Globus pallidus (tissue), 1 donor: ENCODE data around the gene SH3RF3.

Experiments used
- DNase-seq: peaks from one replicate; pipeline ENCODE4 v3.0.0-alpha.2; 2015; ENCODE audit warnings: low spot score

SH3RF3 gene

GRCh38 chr2:109476641-109477441 is 347.8 kb downstream of the SH3RF3 start:
- no peak for DNase-seq

GRCh38 chr2:109478906-109479493 is 350.0 kb downstream of the SH3RF3 start:
- DNase-seq: no peak

GRCh38 chr2:109479804-109480203 is 350.8 kb downstream of the SH3RF3 start:
- DNase-seq: no peak

DNA sequence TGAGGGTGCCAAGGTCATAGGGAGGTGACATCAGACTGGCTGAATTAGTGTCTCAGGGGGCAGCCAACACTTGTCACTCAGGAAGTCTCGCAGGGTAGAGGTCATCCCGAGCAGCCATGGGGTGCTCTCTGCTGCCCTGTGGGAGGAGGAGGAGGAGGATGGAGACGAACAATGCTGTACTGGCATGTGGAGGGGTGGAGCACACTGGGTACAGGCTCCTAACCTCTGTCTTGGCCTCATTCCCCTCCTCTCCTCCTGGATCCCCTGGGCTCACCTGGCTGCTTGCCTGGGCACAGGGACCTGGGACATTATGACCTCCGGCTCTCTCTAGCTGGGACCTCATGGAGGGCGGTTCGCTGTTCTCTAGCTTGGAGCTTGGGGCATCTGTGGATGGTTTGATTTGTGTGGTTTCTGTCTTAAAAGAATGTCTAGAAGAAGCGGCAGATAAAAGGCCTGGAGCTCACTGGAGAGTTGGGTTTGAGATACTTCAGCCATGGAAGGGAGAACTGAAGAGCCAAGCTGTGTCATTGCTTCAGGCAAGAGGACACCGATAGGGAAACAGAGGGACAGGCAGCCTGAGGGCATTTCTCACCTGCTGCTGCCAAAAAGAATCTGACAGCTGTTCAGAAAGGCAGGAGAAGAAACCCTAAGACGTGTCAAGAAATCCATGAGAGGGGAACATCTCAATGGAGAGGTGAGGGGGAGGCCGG is 351.6 kb downstream of the SH3RF3 start:
- no peak for DNase-seq

DNA sequence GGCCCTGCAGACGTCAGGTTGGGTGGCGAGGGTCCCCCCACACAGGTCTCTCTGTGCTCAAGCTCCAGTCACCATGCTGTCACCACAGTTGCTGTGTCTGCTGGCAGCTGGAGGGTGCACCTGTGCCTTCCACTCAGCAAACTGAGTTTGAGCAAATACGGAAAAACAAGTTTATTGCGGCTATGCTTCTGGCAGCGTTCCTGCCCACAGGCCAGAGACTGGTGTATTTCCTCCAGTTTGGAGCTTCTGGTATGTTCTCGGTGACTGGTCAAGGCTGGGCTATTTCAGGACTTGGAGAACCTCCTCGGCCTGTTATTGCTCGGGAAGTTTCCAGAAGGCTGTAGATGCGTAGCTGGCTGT is 352.2 kb downstream of the SH3RF3 start:
- no peak for DNase-seq

DNA sequence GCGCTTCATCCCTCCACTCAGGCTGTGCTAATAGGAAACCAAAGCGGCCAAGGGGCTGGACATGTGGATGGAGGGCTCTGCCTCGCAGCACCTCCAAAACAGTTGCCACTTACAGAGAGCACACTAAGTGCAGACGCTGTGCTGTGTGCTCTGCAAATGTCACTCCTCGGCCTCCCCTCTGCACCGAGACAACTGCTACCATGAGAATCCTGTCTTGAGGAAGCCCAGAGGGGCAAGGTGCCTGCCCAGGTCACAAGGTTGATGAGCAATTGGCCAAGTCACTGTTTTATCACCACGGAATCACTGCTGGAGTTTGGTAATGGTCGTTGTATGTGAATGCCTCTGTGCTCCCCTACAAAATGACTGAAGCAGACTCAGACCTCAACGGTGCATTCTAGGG is 352.6 kb downstream of the SH3RF3 start:
- DNase-seq: no peak

- DNase-seq: no peak
These were observed 353.4 kb downstream of the SH3RF3 start for GRCh38 chr2:109482361-109482861.

DNA sequence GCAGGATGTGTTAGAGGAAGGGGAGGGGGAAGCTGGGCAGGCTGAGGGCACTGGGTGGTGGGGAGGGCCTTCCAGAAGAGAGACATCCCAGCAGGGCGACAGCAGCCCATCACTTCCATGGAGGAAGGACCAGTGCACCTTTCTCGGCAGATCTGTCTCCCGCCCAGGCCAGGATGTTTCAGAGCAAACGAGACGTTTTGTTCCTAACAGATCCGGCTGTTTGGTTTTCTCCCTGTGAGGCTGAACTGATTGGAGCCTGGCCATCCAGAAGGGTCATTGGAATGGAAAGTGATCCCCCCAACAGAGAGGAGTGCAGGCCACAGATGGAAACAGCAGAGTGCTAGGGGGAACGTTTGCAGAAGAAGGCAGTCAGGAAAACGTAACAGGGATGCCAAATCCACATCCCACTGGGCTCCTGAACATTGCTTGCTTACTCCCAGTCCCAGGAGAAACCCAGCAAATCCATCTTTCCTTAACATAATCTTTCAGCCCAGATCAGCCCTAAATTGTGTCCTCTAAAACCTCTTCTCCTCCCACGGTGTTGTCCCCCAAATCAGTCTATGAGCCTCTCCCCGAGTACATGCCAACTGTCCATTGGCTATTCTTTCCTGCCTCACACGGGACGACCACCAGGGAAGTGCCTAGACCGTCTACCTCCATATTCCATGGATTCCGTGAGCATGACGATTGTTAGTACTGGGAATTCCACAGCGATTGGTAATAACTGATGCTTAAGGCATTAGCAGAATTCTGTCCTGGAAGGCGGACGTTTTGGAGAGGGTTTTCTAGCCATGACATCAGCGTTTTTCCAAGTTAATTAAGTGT is 357.9 kb downstream of the SH3RF3 start:
- DNase-seq: no peak

DNA sequence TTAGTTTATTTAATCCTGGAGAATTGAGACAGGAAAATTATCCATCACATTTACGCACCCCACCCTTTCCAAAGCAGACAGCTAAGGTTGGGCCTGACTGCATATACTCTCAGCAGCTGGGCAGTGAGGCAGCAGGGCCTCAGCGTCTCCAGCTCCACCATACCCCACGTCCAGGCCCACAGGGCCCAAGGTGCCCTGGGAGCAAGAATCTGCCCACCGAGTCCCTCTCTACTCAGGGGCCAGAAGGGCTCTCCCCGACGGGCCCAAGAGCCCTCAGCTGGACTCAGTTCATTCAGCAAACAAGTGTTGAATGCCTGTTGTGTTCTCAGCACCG is 358.5 kb downstream of the SH3RF3 start:
- no peak for DNase-seq

DNA sequence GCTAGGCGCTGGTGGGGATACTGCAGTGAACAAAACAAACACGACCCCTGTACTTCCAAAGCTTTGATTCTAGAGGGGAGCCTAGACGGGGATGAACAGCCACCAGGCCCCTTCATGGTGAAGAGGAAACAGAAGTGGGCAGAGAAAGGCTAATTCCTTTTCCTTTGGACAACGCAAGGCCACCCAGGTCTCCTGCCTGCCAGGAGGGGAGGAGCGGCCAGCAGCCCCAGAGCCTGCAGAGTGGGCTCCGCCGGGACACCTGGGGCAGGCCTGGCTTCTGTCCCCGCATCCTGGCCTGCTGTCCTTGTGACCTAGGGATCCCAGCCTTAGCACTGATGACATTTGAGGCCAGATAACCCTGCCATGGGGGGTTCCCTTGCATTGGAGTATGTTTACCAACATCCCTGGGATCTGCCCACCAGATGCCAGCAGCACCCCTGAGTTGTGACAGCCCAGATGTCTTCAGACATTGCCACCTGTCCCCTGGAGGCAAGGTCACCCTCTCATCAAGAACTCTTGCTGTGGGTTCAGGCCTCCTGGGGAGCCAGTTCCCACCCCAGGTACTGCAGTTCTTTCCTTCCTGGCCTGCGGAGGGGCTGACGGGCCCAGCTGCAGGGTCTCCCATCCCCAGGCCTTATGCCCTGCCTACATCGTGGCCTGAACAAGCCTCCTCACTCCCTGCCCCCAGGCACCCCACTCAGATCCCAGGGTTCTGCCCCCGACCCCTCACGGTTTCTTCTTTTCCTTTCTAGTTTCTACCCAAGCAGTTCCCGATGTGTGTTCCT is 359.1 kb downstream of the SH3RF3 start:
- no peak for DNase-seq

DNA sequence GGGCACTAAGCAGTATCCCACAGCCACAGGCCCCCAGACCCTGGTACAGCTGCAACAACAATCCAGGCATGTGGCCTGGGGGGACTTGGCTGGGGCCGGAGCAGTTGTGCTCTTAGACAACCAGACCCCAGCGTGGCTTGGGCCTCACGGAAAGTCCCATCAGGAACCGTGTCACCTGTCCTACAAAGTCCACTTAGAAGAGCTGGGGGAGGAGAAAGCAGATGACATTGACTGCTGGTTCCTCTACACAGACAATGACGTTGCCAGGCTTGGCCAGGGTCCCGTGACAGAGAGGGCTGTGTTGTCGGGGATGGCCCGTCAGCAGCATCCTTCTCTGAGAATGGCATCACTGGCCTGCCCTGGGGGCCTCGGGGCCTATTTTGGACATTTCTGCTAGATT is 360.3 kb downstream of the SH3RF3 start:
- no peak for DNase-seq

- no peak for DNase-seq
These were observed 364.4 kb downstream of the SH3RF3 start for GRCh38 chr2:109493176-109493935.

- DNase-seq: no peak
These were observed 365.3 kb downstream of the SH3RF3 start for GRCh38 chr2:109494351-109494750.

DNA sequence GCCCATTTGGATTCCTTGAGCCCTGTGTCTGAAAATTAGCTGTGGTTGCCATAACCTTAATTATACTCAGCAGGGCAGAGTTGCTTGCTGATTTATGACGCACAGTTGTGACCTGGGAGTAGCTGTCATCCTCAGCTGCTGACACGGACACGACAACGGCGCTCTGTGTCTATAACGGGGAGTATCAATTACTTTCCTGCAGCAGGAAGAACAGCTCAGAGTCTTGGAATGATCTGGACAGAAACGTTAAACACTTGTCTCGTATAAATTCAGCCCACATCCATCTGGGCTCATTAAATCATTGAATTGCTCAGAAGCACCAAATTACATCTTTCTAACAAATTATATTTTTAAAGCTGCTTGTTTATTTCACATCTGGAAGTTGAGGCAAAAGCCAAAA is 368.5 kb downstream of the SH3RF3 start:
- DNase-seq: no peak

- no peak for DNase-seq
These were observed 369.2 kb downstream of the SH3RF3 start for GRCh38 chr2:109497911-109498870.

GRCh38 chr2:109498906-109499305 is 369.9 kb downstream of the SH3RF3 start:
- DNase-seq: no peak

- DNase-seq: no peak
These were observed 370.6 kb downstream of the SH3RF3 start for GRCh38 chr2:109499566-109499965.

DNA sequence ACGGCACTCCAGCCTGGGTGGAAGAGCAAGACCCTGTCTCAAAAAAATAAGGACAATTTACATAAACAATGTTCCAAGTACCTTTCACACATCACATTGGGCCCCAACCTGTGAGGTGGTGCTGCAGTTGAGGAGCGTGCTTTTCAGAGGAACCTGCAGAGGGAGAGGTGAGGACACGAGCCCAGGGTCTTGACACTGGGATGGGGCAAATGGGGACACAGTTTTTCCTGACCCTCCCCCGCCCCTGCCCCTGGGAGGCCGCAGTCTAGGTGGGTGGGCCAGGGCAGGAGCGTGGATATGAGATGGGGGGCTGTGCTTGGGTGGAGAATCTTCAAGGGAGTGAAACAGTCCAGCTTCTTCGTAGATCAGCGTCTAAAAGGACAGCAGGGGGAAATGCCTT is 371.9 kb downstream of the SH3RF3 start:
- no peak for DNase-seq

DNA sequence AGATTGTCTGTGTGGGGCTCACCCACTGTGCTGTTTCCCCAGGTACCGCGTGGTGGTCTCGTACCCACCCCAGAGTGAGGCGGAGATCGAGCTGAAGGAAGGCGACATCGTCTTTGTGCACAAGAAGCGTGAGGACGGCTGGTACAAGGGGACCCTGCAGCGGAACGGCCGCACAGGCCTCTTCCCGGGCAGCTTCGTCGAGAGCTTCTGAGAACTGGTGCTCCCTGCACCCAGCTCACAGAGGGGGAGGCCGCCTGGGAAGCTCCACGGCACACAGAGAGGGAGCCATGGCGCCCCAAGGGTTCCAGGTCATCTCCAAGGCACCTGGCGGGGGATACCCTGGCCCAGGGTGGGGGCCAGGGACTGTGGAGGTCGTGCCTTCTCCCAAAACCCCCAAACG is 372.5 kb downstream of the SH3RF3 start:
- no peak for DNase-seq

GRCh38 chr2:109503191-109503590 is 374.2 kb downstream of the SH3RF3 start:
- DNase-seq: no peak
